Mucosa of descending colon (tissue), 3 donors: ENCODE results near the gene LHX3. TPM values are rescaled to one million over a fixed set of nuclear protein-coding genes. Genes with fewer than 3 reads are reported as not detected.
A peak's percentile ranks its signal among the peaks of the same experiment; 100 is the strongest.

Experiments used
- ATAC-seq: fragments of 200-7000 bp; cut with Tn5 transposase; one replicate; pipeline ENCODE4 v1.9.1; 2020; ENCODE audit warnings: mild to moderate bottlenecking, moderate library complexity
- DNase-seq, 3 donors: peaks; one replicate each; pipeline ENCODE4 v3.0.0-alpha.2; 2020
- H3K36me3 ChIP-seq: fragments of 200-600 bp; one replicate; pipeline ENCODE4 v1.8.0; 2021; ENCODE audit warnings: low read depth, mild to moderate bottlenecking
- H3K4me1 ChIP-seq: fragments of 200-600 bp; one replicate; pipeline ENCODE4 v1.8.0; 2021; ENCODE audit warnings: low read depth, mild to moderate bottlenecking
- H3K4me3 ChIP-seq: fragments of 200-600 bp; one replicate; pipeline ENCODE4 v1.8.0; 2021; ENCODE audit warnings: mild to moderate bottlenecking
- H3K9me3 ChIP-seq: fragments of 200-600 bp; one replicate; pipeline ENCODE4 v1.8.0; 2021; ENCODE audit warnings: mild to moderate bottlenecking
- CTCF ChIP-seq: fragments of 200-600 bp; IDR thresholded peaks from one replicate; pipeline ENCODE4 v1.8.0; 2022; ENCODE audit warnings: antibody characterized with exemption, mild to moderate bottlenecking
- intact Hi-C, 2 donors: fragments of 100-400 bp; cut with DNase I in 1 of 2; cut with micrococcal nuclease in 1 of 2; formaldehyde crosslinking; loops; one replicate each; pipeline versions ENCODE4 v1.11.0 to v1.11.1; 2022; cut with DNase I, micrococcal nuclease
- total RNA-seq, 3 donors: library from RNA; stranded (reverse); fragmentation: NEBNext Ultra II Directional in 2 of 3; extraction: Animal tissue kit (Norgen Biotek cat#: 25700) in 2 of 3; gene quantifications; one replicate each; pipeline versions ENCODE4 v1.2.1 to v1.2.4, GENCODE V29; 2021 to 2023
- donor health status: DM: no; HTN: no; CAD: no; lungs with moderate emphysema.
- donor health status: DM: no; HTN: no; CAD: no.
- donor health status: DM: no; HTN: yes; CAD: no.

Gene LHX3
- total RNA-seq, 3 donors from 2014 or later = not detected

GRCh38 chr9:136243631-136244030 lies 38.7 kb upstream of the LHX3 start:
- H3K4me1 ChIP-seq = peaks cover 20% of the 10 kb centered on the region
- H3K4me3 ChIP-seq = no peak overlapping the region
- no peaks in the 10 kb centered on the region for H3K9me3 ChIP-seq
- H3K36me3 ChIP-seq = no peaks in the 10 kb centered on the region
- TF ChIP-seq CTCF = no peak
- intact Hi-C loops = no loop called here
- ATAC-seq (no peak), DNase-seq (no peak)

- intact Hi-C loops = no loop called here
- no peak for TF ChIP-seq CTCF
- no peak for DNase-seq
- Histone ChIP-seq H3K36me3 (no peaks in the 10 kb centered on the region), H3K4me3 (no peak overlapping the region), H3K4me1 (peaks cover 20% of the 10 kb centered on the region), H3K9me3 (no peaks in the 10 kb centered on the region)
- no peak for ATAC-seq
These were observed 38.1 kb upstream of the LHX3 start for GRCh38 chr9:136242918-136243525.

GRCh38 chr9:136242248-136242647 lies 37.3 kb upstream of the LHX3 start:
- Histone ChIP-seq H3K36me3 (no peaks in the 10 kb centered on the region), H3K4me1 (peaks cover 20% of the 10 kb centered on the region), H3K9me3 (no peaks in the 10 kb centered on the region), H3K4me3 (no peak overlapping the region)
- DNase-seq (no peak), ATAC-seq (no peak)
- no peak for TF ChIP-seq CTCF
- intact Hi-C loops = no loop called here

GRCh38 chr9:136241542-136241941 lies 36.6 kb upstream of the LHX3 start:
- intact Hi-C loops = no loop called here
- DNase-seq (no peak), ATAC-seq (no peak)
- Histone ChIP-seq H3K4me1 (peaks cover 20% of the 10 kb centered on the region), H3K9me3 (no peaks in the 10 kb centered on the region), H3K36me3 (no peaks in the 10 kb centered on the region), H3K4me3 (no peak overlapping the region)
- TF ChIP-seq CTCF = no peak

GRCh38 chr9:136240941-136241340 lies 36.0 kb upstream of the LHX3 start:
- H3K4me3 ChIP-seq = no peak overlapping the region
- no peaks in the 10 kb centered on the region for H3K36me3 ChIP-seq
- intact Hi-C loops = no loop called here
- H3K9me3 ChIP-seq = no peaks in the 10 kb centered on the region
- no peak for TF ChIP-seq CTCF
- DNase-seq = no peak
- ATAC-seq = no peak
- peaks cover 20% of the 10 kb centered on the region for H3K4me1 ChIP-seq

- ATAC-seq = peak; percentile 68
- DNase-seq = peak in 2 of 3 donors; percentile 20 to 45
- Histone ChIP-seq H3K4me1 (peaks cover 19% of the 10 kb centered on the region), H3K36me3 (no peaks in the 10 kb centered on the region), H3K9me3 (no peaks in the 10 kb centered on the region), H3K4me3 (no peak overlapping the region)
- intact Hi-C loops = no loop called here
- no peak for TF ChIP-seq CTCF
These were observed 35.0 kb upstream of the LHX3 start for GRCh38 chr9:136239983-136240330.
